Nephron progenitor cell (in vitro differentiated cells): ENCODE data around the gene IVD.
A peak's percentile ranks its signal among the peaks of the same experiment; 100 is the strongest.

Source experiments
- DNase-seq: peaks from one replicate; pipeline ENCODE4 v3.0.0; 2021
- H3K27ac Mint-ChIP-seq: 2 replicates; pipeline ENCODE4 v1.8.0; 2021; ENCODE audit warnings: mild to moderate bottlenecking, moderate library complexity, mixed read lengths
- H3K27me3 Mint-ChIP-seq: 2 replicates; pipeline ENCODE4 v1.8.0; 2021; ENCODE audit warnings: mild to moderate bottlenecking, low read depth, mixed read lengths; ENCODE audit not compliant: poor library complexity
- H3K36me3 Mint-ChIP-seq: 2 replicates; pipeline ENCODE4 v1.8.0; 2021; ENCODE audit warnings: low read depth, mixed read lengths
- H3K4me1 Mint-ChIP-seq: 2 replicates; pipeline ENCODE4 v1.8.0; 2021; ENCODE audit warnings: mixed read lengths
- H3K4me3 Mint-ChIP-seq: 2 replicates; pipeline ENCODE4 v1.8.0; 2021; ENCODE audit warnings: mild to moderate bottlenecking, moderate library complexity, mixed read lengths
- H3K9me3 Mint-ChIP-seq: 2 replicates; pipeline ENCODE4 v1.8.0; 2021; ENCODE audit warnings: mild to moderate bottlenecking, moderate library complexity, mixed read lengths
- CTCF ChIP-seq: fragments of 200-600 bp; sonication (generic); IDR thresholded peaks from 2 replicates; pipeline ENCODE4 v1.5.0; 2021; ENCODE audit warnings: antibody characterized with exemption

The IVD gene

GRCh38 chr15:40437752-40438687, 32.4 kb downstream of the IVD start:
- no peak for TF ChIP-seq CTCF
- H3K27me3 Mint-ChIP-seq, result peaks cover 45% of the 10 kb centered on the region
- H3K27ac Mint-ChIP-seq, result no peak overlapping the region
- peaks cover 60% of the 10 kb centered on the region for H3K4me1 Mint-ChIP-seq
- no peaks in the 10 kb centered on the region for H3K36me3 Mint-ChIP-seq
- DNase-seq, result no peak
- H3K9me3 Mint-ChIP-seq, result no peaks in the 10 kb centered on the region
- H3K4me3 Mint-ChIP-seq, result peak overlapping the region; percentile 88

- Mint-ChIP-seq H3K4me3 (peak overlapping the region; percentile 63), H3K4me1 (peaks cover 67% of the 10 kb centered on the region), H3K27me3 (peaks cover 39% of the 10 kb centered on the region), H3K9me3 (no peaks in the 10 kb centered on the region), H3K27ac (no peak overlapping the region), H3K36me3 (no peaks in the 10 kb centered on the region)
- no peak for TF ChIP-seq CTCF
- DNase-seq, result no peak
Measured at GRCh38 chr15:40438712-40439111, 33.1 kb downstream of the IVD start.

GRCh38 chr15:40439461-40439959, 33.9 kb downstream of the IVD start:
- Mint-ChIP-seq H3K27me3 (peaks cover 31% of the 10 kb centered on the region), H3K27ac (peak overlapping the region; percentile 68), H3K4me1 (peaks cover 75% of the 10 kb centered on the region), H3K9me3 (no peaks in the 10 kb centered on the region), H3K36me3 (no peaks in the 10 kb centered on the region), H3K4me3 (peak overlapping the region; percentile 86)
- peak; percentile 47 for DNase-seq
- no peak for TF ChIP-seq CTCF

GRCh38 chr15:40439960-40440742, 34.6 kb downstream of the IVD start:
- Mint-ChIP-seq H3K4me1 (peaks cover 78% of the 10 kb centered on the region), H3K36me3 (no peaks in the 10 kb centered on the region), H3K9me3 (no peaks in the 10 kb centered on the region), H3K27me3 (peaks cover 25% of the 10 kb centered on the region), H3K27ac (peak overlapping the region; percentile 80), H3K4me3 (peak overlapping the region; percentile 86)
- peak; percentile 54 for DNase-seq
- no peak for TF ChIP-seq CTCF

GRCh38 chr15:40440743-40441564, 35.4 kb downstream of the IVD start, which contains the start of gene BAHD1:
Gene BAHD1 (plus strand): TSS chr15:40440953. CDS start chr15:40458465, 17,512 bp downstream.
- Mint-ChIP-seq H3K9me3 (no peaks in the 10 kb centered on the region), H3K36me3 (no peaks in the 10 kb centered on the region), H3K27me3 (peaks cover 17% of the 10 kb centered on the region), H3K27ac (peak within 1 kb of the TSS; percentile 80), H3K4me1 (peaks cover 78% of the 10 kb centered on the region), H3K4me3 (peak within 1 kb of the TSS; percentile 91)
- TF ChIP-seq CTCF, result no peak
- peak; percentile 96 for DNase-seq
